Measurements from ENCODE around the gene TTLL11. TPM values are rescaled to one million over a fixed set of nuclear protein-coding genes. Genes with fewer than 3 reads are reported as not detected.

Gene TTLL11
- total and polyA plus RNA-seq, 4 donors = 12.3 to 21.1 (median 19.1) TPM

- Histone ChIP-seq H3K4me1 (ENCODE audit: control insufficient read depth, insufficient read depth, low read length) (peaks cover 25% of the 10 kb centered on the region), H3K9me3 (ENCODE audit: control insufficient read depth, insufficient read depth, low read length) (no peaks in the 10 kb centered on the region), H3K27ac (ENCODE audit: low read depth, low read length) (no peak overlapping the region), H3K36me3 (ENCODE audit: control insufficient read depth, insufficient read depth, low read length) (no peaks in the 10 kb centered on the region), H3K4me3 (ENCODE audit: low read depth, low read length) (no peak overlapping the region), H3K27me3 (ENCODE audit: control insufficient read depth, insufficient read depth, low read length) (peaks cover 5% of the 10 kb centered on the region)
- no peak for DNase-seq (ENCODE audit: low read depth in 4 of 6, low spot score in 6 of 6)
- WGBS (ENCODE audit: insufficient coverage) = 91% methylated on average over 2 of the region's 4 CpGs
These were observed 39.4 kb upstream of the TTLL11 start for GRCh38 chr9:122132539-122132938.

DNA sequence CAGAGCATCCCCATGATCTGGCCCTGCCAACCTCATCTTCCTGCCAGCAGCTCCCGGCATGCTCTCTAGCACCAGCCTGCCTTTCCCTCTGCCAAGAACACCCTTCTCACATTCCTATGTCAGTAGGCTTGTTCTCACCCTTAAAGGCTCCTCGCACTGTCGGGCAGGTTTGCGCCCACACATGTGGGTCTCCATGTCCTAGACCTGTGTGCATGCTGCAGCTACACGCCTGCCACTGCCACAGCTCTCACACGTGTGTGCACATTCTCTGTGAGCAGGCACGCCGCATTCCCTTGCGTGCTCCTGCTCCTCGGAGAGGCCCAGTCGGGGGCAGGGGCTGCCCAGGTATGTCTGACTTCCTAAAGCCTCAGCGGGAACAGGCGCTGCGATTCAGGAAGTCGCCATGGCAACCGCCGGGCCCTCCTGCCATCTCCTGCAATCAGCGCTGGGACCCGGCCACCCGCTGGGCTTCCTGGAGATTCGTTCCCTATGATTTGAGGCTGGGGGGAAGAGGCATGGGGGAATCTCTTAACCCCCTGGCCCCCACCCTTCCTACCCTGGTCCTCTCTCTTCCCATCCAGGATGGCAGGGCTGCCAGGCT lies 38.4 kb upstream of the TTLL11 start:
- Histone ChIP-seq H3K9me3 (ENCODE audit: control insufficient read depth, insufficient read depth, low read length) (no peaks in the 10 kb centered on the region), H3K4me3 (ENCODE audit: low read depth, low read length) (no peak overlapping the region), H3K27me3 (ENCODE audit: control insufficient read depth, insufficient read depth, low read length) (peaks cover 15% of the 10 kb centered on the region), H3K4me1 (ENCODE audit: control insufficient read depth, insufficient read depth, low read length) (peaks cover 35% of the 10 kb centered on the region), H3K27ac (ENCODE audit: low read depth, low read length) (no peak overlapping the region), H3K36me3 (ENCODE audit: control insufficient read depth, insufficient read depth, low read length) (no peaks in the 10 kb centered on the region)
- WGBS (ENCODE audit: insufficient coverage) = 12% methylated on average over 17 of the region's 21 CpGs
- DNase-seq (ENCODE audit: low read depth in 4 of 6, low spot score in 6 of 6) = peak in 2 of 6 donors; percentile 69 to 86

- Histone ChIP-seq H3K4me3 (ENCODE audit: low read depth, low read length) (no peak overlapping the region), H3K9me3 (ENCODE audit: control insufficient read depth, insufficient read depth, low read length) (no peaks in the 10 kb centered on the region), H3K36me3 (ENCODE audit: control insufficient read depth, insufficient read depth, low read length) (no peaks in the 10 kb centered on the region), H3K27me3 (ENCODE audit: control insufficient read depth, insufficient read depth, low read length) (peaks cover 22% of the 10 kb centered on the region), H3K27ac (ENCODE audit: low read depth, low read length) (no peak overlapping the region), H3K4me1 (ENCODE audit: control insufficient read depth, insufficient read depth, low read length) (peaks cover 42% of the 10 kb centered on the region)
- no peak for DNase-seq (ENCODE audit: low read depth in 4 of 6, low spot score in 6 of 6)
- WGBS (ENCODE audit: insufficient coverage) = 82% methylated on average over 4 of the region's 4 CpGs
These were observed 37.7 kb upstream of the TTLL11 start for GRCh38 chr9:122130837-122131236.

- WGBS (ENCODE audit: insufficient coverage) = no CpG with 5 or more reads among the region's 2 CpGs
- H3K9me3 ChIP-seq (ENCODE audit: control insufficient read depth, insufficient read depth, low read length) = no peaks in the 10 kb centered on the region
- no peak overlapping the region for H3K4me3 ChIP-seq (ENCODE audit: low read depth, low read length)
- peaks cover 28% of the 10 kb centered on the region for H3K27me3 ChIP-seq (ENCODE audit: control insufficient read depth, insufficient read depth, low read length)
- H3K36me3 ChIP-seq (ENCODE audit: control insufficient read depth, insufficient read depth, low read length) = no peaks in the 10 kb centered on the region
- H3K27ac ChIP-seq (ENCODE audit: low read depth, low read length) = no peak overlapping the region
- DNase-seq (ENCODE audit: low read depth in 4 of 6, low spot score in 6 of 6) = no peak
- peaks cover 49% of the 10 kb centered on the region for H3K4me1 ChIP-seq (ENCODE audit: control insufficient read depth, insufficient read depth, low read length)
These were observed 36.9 kb upstream of the TTLL11 start for GRCh38 chr9:122129969-122130368.

DNA sequence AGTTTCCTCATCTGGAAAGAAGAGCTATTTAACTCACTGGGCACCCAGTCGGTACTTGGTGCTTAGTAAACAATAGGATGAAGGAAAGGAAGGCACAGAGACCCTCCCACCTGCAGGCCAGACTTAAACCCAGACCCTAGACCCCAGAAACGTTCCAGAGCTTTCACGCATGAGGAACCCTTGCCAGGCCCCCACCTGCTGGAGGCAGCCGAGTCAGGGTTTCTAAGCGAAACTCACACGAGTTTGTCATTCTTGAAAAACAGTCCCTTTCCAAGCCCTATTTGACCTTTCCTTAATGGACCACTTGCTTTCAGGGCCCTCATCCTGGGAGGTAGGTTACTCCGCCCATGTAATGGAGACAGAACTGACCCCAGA lies 35.8 kb upstream of the TTLL11 start:
- WGBS (ENCODE audit: insufficient coverage) = 75% methylated on average over 7 of the region's 7 CpGs
- H3K4me1 ChIP-seq (ENCODE audit: control insufficient read depth, insufficient read depth, low read length) = peaks cover 44% of the 10 kb centered on the region
- no peak for DNase-seq (ENCODE audit: low read depth in 4 of 6, low spot score in 6 of 6)
- no peak overlapping the region for H3K27ac ChIP-seq (ENCODE audit: low read depth, low read length)
- H3K4me3 ChIP-seq (ENCODE audit: low read depth, low read length) = no peak overlapping the region
- H3K27me3 ChIP-seq (ENCODE audit: control insufficient read depth, insufficient read depth, low read length) = peaks cover 28% of the 10 kb centered on the region
- H3K9me3 ChIP-seq (ENCODE audit: control insufficient read depth, insufficient read depth, low read length) = no peaks in the 10 kb centered on the region
- H3K36me3 ChIP-seq (ENCODE audit: control insufficient read depth, insufficient read depth, low read length) = no peaks in the 10 kb centered on the region

DNA sequence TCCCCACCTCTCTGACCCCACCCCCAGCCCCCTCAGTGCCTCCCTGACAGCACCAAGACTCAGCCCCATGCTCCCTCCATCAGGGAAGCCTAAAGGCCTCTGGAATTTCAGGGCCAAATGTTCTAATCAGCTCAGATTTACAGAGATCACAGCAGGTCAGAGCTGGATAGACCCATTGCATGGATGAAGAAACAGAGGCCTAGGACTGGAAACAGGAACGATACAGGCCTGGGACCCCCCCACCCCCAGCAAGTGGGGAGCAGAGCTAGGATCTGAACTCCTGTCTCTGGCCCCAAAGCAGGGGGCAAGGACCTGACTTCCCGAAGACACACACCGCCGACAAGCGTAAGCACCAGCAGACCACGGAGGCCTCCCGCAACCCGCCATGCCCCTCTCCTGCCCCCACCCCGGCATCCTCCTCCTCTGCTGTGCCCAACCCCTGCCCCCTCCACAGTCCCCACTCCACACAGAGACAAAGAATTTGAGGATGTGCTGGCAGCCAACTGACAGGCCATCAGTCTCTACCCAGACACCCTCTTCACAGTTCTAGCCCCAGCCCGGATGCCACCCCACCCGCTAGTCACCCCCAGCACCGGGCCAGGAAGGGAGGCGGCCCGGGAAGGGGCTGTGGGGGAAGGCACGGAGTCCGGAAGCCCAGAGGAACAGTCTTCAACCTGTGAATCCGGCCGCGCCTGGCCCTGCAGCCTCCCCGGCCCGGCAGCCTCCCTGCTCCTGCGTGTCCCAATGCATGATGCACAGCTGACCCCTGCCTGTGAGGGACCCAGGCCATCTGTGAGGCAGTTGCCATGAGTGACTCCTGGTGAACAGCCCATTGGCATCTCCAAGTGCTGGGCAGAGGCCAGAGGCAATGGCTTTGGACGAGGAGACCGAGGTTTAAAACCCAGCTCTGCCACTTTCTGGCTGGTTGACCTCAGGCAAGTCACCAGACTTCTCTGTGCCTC lies 35.2 kb upstream of the TTLL11 start:
- Histone ChIP-seq H3K27ac (ENCODE audit: low read depth, low read length) (no peak overlapping the region), H3K36me3 (ENCODE audit: control insufficient read depth, insufficient read depth, low read length) (no peaks in the 10 kb centered on the region), H3K27me3 (ENCODE audit: control insufficient read depth, insufficient read depth, low read length) (peaks cover 28% of the 10 kb centered on the region), H3K4me1 (ENCODE audit: control insufficient read depth, insufficient read depth, low read length) (peaks cover 44% of the 10 kb centered on the region), H3K4me3 (ENCODE audit: low read depth, low read length) (no peak overlapping the region), H3K9me3 (ENCODE audit: control insufficient read depth, insufficient read depth, low read length) (no peaks in the 10 kb centered on the region)
- DNase-seq (ENCODE audit: low read depth in 4 of 6, low spot score in 6 of 6) = no peak
- WGBS (ENCODE audit: insufficient coverage) = 81% methylated on average over 23 of the region's 24 CpGs

GRCh38 chr9:122127396-122127798 lies 34.3 kb upstream of the TTLL11 start:
- WGBS (ENCODE audit: insufficient coverage) = 83% methylated on average over 8 of the region's 10 CpGs
- Histone ChIP-seq H3K27me3 (ENCODE audit: control insufficient read depth, insufficient read depth, low read length) (peaks cover 30% of the 10 kb centered on the region), H3K4me3 (ENCODE audit: low read depth, low read length) (no peak overlapping the region), H3K4me1 (ENCODE audit: control insufficient read depth, insufficient read depth, low read length) (peaks cover 44% of the 10 kb centered on the region), H3K9me3 (ENCODE audit: control insufficient read depth, insufficient read depth, low read length) (no peaks in the 10 kb centered on the region), H3K27ac (ENCODE audit: low read depth, low read length) (no peak overlapping the region), H3K36me3 (ENCODE audit: control insufficient read depth, insufficient read depth, low read length) (no peaks in the 10 kb centered on the region)
- DNase-seq (ENCODE audit: low read depth in 4 of 6, low spot score in 6 of 6) = no peak

DNA sequence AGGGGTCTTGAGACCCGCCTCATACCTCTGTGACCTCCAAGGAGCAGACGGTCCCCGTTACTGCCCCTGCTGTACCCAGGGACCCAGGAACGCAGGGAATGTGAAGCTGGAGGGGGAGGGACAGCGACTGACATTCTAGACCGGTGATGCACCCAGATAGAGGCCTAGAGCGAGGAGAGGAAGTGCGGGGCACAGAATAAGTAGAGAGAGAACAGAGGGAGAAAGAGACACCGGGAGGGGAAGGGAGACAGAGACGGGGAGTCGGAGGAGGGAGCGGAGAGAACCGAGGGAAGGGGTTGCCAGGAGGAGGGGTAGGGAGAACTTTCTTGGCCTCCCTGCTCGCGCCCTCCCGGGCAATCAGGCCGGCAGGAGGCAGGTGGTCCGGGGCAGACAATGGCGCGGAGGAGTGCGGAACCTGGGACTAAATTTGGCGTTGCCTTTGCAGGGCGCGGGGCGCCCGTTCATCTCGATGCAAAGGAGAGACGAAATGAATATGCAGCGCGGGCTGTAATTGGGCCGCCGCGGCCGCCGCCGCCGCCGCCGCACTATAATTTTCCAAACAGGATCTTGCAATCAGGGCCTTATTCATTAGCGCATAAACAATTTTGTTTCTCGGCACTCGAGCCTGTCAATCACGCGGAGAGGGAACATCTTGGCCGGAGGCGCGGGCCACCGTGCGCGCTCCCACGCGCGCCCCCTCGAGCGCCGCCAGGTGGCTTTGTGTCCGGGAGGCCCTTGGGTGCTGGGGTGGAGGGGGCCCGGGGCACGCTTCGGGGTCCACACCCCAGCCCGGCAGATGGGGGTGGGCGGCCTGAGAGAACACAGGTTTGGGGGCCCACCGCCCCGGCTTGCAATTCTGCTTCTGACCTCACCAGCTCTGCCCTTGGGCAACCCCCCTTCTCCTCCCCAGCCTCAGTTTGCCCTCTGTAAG lies 33.5 kb upstream of the TTLL11 start:
- Histone ChIP-seq H3K36me3 (ENCODE audit: control insufficient read depth, insufficient read depth, low read length) (no peaks in the 10 kb centered on the region), H3K9me3 (ENCODE audit: control insufficient read depth, insufficient read depth, low read length) (no peaks in the 10 kb centered on the region), H3K4me3 (ENCODE audit: low read depth, low read length) (peak overlapping the region; percentile 35), H3K4me1 (ENCODE audit: control insufficient read depth, insufficient read depth, low read length) (peaks cover 36% of the 10 kb centered on the region), H3K27ac (ENCODE audit: low read depth, low read length) (no peak overlapping the region), H3K27me3 (ENCODE audit: control insufficient read depth, insufficient read depth, low read length) (peaks cover 25% of the 10 kb centered on the region)
- peak in 2 of 6 donors; percentile 48 to 60 for DNase-seq (ENCODE audit: low read depth in 4 of 6, low spot score in 6 of 6)
- WGBS (ENCODE audit: insufficient coverage) = 6% methylated on average over 64 of the region's 64 CpGs

Measured in spinal cord (tissue), 10 donors.